K562 (cell line): ENCODE results near the gene ZNF69. TPM values are rescaled to one million over a fixed set of nuclear protein-coding genes. Genes with fewer than 3 reads are reported as not detected.
A peak's percentile ranks its signal among the peaks of the same experiment; 100 is the strongest.
"Not testable (repeated sequence)": the region's sequence is repeated elsewhere in the genome, so short reads cannot be mapped to it uniquely, and the experiment has no call there.

ENCODE experiments used
- ATAC-seq: fragments of 200-7000 bp; cut with Tn5 transposase; 3 replicates; pipeline ENCODE4 v1.9.1; 2020; ENCODE audit warnings: moderate library complexity
- BruUV-seq: library from RNA; stranded (reverse); fragments of 400-500 nt; replicated peaks from 2 replicates; lab custom pipeline; 2021; lab: Mats Ljungman, UMichigan
- CTCF ChIA-PET: fragments of 300-600 bp; formaldehyde crosslinking; extraction: SDS; loops from one replicate; lab custom pipeline; 2021; ENCODE audit warnings: low intra/inter-chr PET ratio; lab: Yijun Ruan, JAX
- POLR2A ChIA-PET: fragments of 300-600, 350-650 bp; sonication (Branson Sonifier 250); formaldehyde crosslinking; extraction: SDS; loops from one replicate; lab custom pipeline; 2021; ENCODE audit warnings: antibody characterized with exemption, inconsistent platforms; lab: Yijun Ruan, JAX
- DNase-seq, 4 experiments: peaks; one replicate each; pipeline versions ENCODE4 v3.0.0 to v3.0.0-alpha.2; 2011 to 2018; ENCODE audit warnings: low spot score in 3 of 4, mixed read lengths in 3 of 4; ENCODE audit errors: extremely low read depth in 1 of 4
- FAIRE-seq: peaks from 2 replicates; lab custom pipeline; 2011; peaks lifted over from hg19 to GRCh38; lab: Jason Lieb, UNC
- H2AFZ ChIP-seq: 2 replicates; pipeline ENCODE4 v1.6.0; 2011; ENCODE audit warnings: low read depth, low read length, control low read depth, inconsistent platforms
- H3K27ac ChIP-seq: fragments of 200-600 bp; 3 replicates; pipeline ENCODE4 v1.8.0; 2011; ENCODE audit warnings: low read depth, mild to moderate bottlenecking, control low read depth, inconsistent platforms, low read length, moderate library complexity, mixed read lengths; ENCODE audit errors: extremely low read depth
- H3K27me3 ChIP-seq, 2 experiments: fragments of 300-600 bp in 1 of 2; 2 replicates in 1 of 2; 3 replicates in 1 of 2; pipeline versions ENCODE4 v1.6.0 to v1.8.0; 2011; ENCODE audit warnings: inconsistent platforms in 2 of 2, low read length in 2 of 2, mild to moderate bottlenecking in 1 of 2, mixed read lengths in 1 of 2, moderate library complexity in 1 of 2; ENCODE audit not compliant: control insufficient read depth in 2 of 2, insufficient read depth in 2 of 2
- H3K36me3 ChIP-seq: fragments of 300-600 bp; 3 replicates; pipeline ENCODE4 v1.8.0; 2011; ENCODE audit warnings: mild to moderate bottlenecking, low read length, inconsistent platforms; ENCODE audit not compliant: control insufficient read depth, insufficient read depth
- H3K4me1 ChIP-seq, 2 experiments: fragments of 200-600 bp in 1 of 2; replicated peaks in 1 of 2; 2 replicates in 1 of 2; 3 replicates in 1 of 2; pipeline versions ENCODE4 v1.5.1 to v1.8.0; 2011; ENCODE audit warnings: inconsistent platforms in 2 of 2, low read length in 2 of 2, mild to moderate bottlenecking in 1 of 2, mixed read lengths in 1 of 2, moderate library complexity in 1 of 2; ENCODE audit not compliant: control insufficient read depth in 2 of 2, insufficient read depth in 2 of 2
- H3K4me2 ChIP-seq: 2 replicates; pipeline ENCODE4 v1.6.1; 2011; ENCODE audit warnings: low read length, control low read depth, inconsistent platforms, mixed read lengths; ENCODE audit not compliant: insufficient read depth
- H3K4me3 ChIP-seq: fragments of 200-600 bp; sonication (generic), shearing (Covaris generic); 2 replicates; pipeline ENCODE4 v1.5.1; 2016; ENCODE audit warnings: control low read depth, inconsistent platforms
- H3K79me2 ChIP-seq: fragments of 200-600 bp; 3 replicates; pipeline ENCODE4 v1.8.0; 2011; ENCODE audit warnings: low read length, inconsistent platforms; ENCODE audit not compliant: control insufficient read depth, insufficient read depth
- H3K9ac ChIP-seq, 2 experiments: 2 replicates each; pipeline versions ENCODE4 v1.6.0 to v1.6.1; 2011; ENCODE audit warnings: low read depth in 2 of 2, low read length in 2 of 2, control low read depth in 1 of 2, inconsistent platforms in 1 of 2, mild to moderate bottlenecking in 1 of 2, mixed read lengths in 1 of 2; ENCODE audit not compliant: insufficient read depth in 1 of 2
- H3K9me1 ChIP-seq: one replicate; pipeline ENCODE4 v1.6.0; 2011; ENCODE audit warnings: inconsistent platforms, mild to moderate bottlenecking, low read length, moderate library complexity; ENCODE audit not compliant: control insufficient read depth, insufficient read depth
- H3K9me3 ChIP-seq: replicated peaks from 2 replicates; pipeline ENCODE4 v1.5.1; 2011; ENCODE audit warnings: low read depth, low read length, inconsistent platforms; ENCODE audit not compliant: control insufficient read depth, insufficient read depth
- H4K20me1 ChIP-seq: replicated peaks from 2 replicates; pipeline ENCODE4 v1.6.1; 2011; ENCODE audit warnings: low read length, inconsistent platforms, mixed read lengths; ENCODE audit not compliant: control insufficient read depth, insufficient read depth
- ZBTB33 ChIP-seq: sonication (generic); formaldehyde crosslinking; IDR thresholded peaks from 2 replicates; pipeline ENCODE4 v1.8.1; 2023; ENCODE audit warnings: mild to moderate bottlenecking, missing genetic modification reagents
- WGBS: fragments of 100-300 bp; shearing (Covaris generic); methylation state at CpG from one replicate; pipeline ENCODE4 v1.1.6; 2016; ENCODE audit warnings: low coverage, mixed read lengths; ENCODE audit not compliant: insufficient coverage; ENCODE audit errors: missing lambda C conversion rate; 5-methylcytosine and 5-hydroxymethylcytosine counted together
- in situ Hi-C: fragments of 300-500 bp; cut with MboI; formaldehyde crosslinking; loops from 4 replicates; pipeline ENCODE4 v1.15.0; 2018; ENCODE audit warnings: inconsistent platforms, mixed read lengths
- intact Hi-C: fragments of 100-400 bp; cut with micrococcal nuclease; formaldehyde crosslinking; loops from 2 replicates; pipeline ENCODE4 v1.14.2; 2022
- polyA plus RNA-seq, 8 experiments: library from polyadenylated mRNA; depleted of rRNA in 4 of 8; stranded (reverse) in 5 of 8; unstranded in 3 of 8; fragments of >200 nt; fragmentation: Nextera tagmentation in 2 of 8; fragmentation: Illumina TruSeq in 1 of 8; extraction: Ambion mirVana in 2 of 8; extraction: Trizol in 1 of 8; gene quantifications; 2 replicates each; pipeline versions ENCODE4 v1.2.1 to v1.2.3, GENCODE V29; 2011 to 2014; ENCODE audit warnings: inconsistent platforms in 1 of 8, missing spikeins in 1 of 8
- total RNA-seq, 7 experiments: library from RNA; depleted of rRNA in 6 of 7; stranded (reverse); fragments of >200 nt in 6 of 7; fragmentation: Illumina TruSeq in 2 of 7; extraction: Trizol in 2 of 7; gene quantifications; 2 replicates each; pipeline versions ENCODE4 v1.2.1 to v1.2.3, GENCODE V29; 2011 to 2021; ENCODE audit warnings: low replicate concordance in 1 of 7

ZNF69 gene
- total and polyA plus RNA-seq, 9 of the 15 experiments (the other 6 are each of a cell fraction or from before 2014, with no cell fraction given), result 2.3 to 5.4 (median 3.6) TPM

DNA sequence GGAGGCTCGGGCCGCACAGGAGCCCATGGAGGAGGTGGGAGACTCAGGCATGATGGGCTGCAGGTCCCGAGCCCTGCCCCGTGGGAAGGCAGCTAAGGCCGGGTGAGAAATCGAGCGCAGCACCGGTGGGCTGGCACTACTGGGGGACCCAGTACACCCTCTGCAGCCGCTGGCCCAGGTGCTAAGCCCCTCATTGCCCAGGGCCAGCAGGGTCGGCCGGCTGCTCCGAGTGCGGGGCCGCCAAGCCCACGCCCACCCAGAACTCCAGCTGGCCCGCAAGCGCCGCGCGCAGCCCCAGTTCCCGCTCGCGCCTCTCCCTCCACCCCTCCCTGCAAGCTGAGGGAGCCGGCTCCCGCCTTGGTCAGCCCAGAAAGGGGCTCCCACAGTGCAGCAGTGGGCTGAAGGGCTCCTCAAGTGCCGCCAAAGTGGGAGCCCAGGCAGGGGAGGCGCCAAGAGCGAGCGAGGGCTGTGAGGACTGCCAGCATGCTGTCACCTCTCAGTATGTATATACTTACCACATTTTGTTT, 53.8 kb downstream of the ZNF69 start:
- 94% methylated on average over 7 of the region's 29 CpGs for WGBS
- POLR2A ChIA-PET, in situ Hi-C loops, H3K27me3 ChIP-seq, H3K4me2 ChIP-seq, ATAC-seq, H3K4me3 ChIP-seq, intact Hi-C loops, H4K20me1 ChIP-seq, H3K9ac ChIP-seq, H3K27ac ChIP-seq, CTCF ChIA-PET, H2AFZ ChIP-seq, FAIRE-seq, BruUV-seq, DNase-seq, H3K4me1 ChIP-seq, H3K9me1 ChIP-seq: not testable (repeated sequence)
- H3K9me3 ChIP-seq, result peaks cover 45% of the 10 kb centered on the region
- H3K36me3 ChIP-seq, result peaks cover 29% of the 10 kb centered on the region
- peaks cover 54% of the 10 kb centered on the region for H3K79me2 ChIP-seq
- peak; percentile 64; the same call in 1 of the 2 replicates for TF ChIP-seq ZBTB33 (CRISPR knock-in tag)
